ENCODE measurements around the gene PRPF31.

- TF ChIP-seq GATA2 (IDR thresholded peaks at IDR 0.05; ENCODE audit: low read depth, low read length) (no peak), GATA3 (IDR thresholded peaks at IDR 0.05; ENCODE audit: low read depth, low read length) (no peak)
These were observed 30.1 kb downstream of the PRPF31 start for GRCh38 chr19:54145541-54146158.

All from SH-SY5Y (cell line).